ENCODE data around the gene MPRIP.

Gene MPRIP

GRCh38 chr17:17044846-17045561 is 2.7 kb downstream of the MPRIP start:
- H3K36me3 Mint-ChIP-seq (ENCODE audit: low read depth) = peaks cover 6% of the 10 kb centered on the region
- H3K27ac Mint-ChIP-seq = peak overlapping the region; percentile 28
- peaks cover 43% of the 10 kb centered on the region for H3K4me1 Mint-ChIP-seq (ENCODE audit: low read depth)
- peak overlapping the region; percentile 87 for H3K4me3 Mint-ChIP-seq
- no peak for DNase-seq (ENCODE audit: low spot score)
- H3K9me3 Mint-ChIP-seq = peaks cover 3% of the 10 kb centered on the region
- no peaks in the 10 kb centered on the region for H3K27me3 Mint-ChIP-seq (ENCODE audit: low read depth)

GRCh38 chr17:17048106-17048505 is 5.8 kb downstream of the MPRIP start:
- H3K9me3 Mint-ChIP-seq = peaks cover 3% of the 10 kb centered on the region
- H3K4me3 Mint-ChIP-seq = no peak overlapping the region
- DNase-seq (ENCODE audit: low spot score) = no peak
- peaks cover 44% of the 10 kb centered on the region for H3K4me1 Mint-ChIP-seq (ENCODE audit: low read depth)
- peaks cover 8% of the 10 kb centered on the region for H3K36me3 Mint-ChIP-seq (ENCODE audit: low read depth)
- H3K27ac Mint-ChIP-seq = no peak overlapping the region
- no peaks in the 10 kb centered on the region for H3K27me3 Mint-ChIP-seq (ENCODE audit: low read depth)

- Mint-ChIP-seq H3K4me3 (no peak overlapping the region), H3K27ac (no peak overlapping the region), H3K9me3 (peaks cover 3% of the 10 kb centered on the region), H3K4me1 (ENCODE audit: low read depth) (peaks cover 36% of the 10 kb centered on the region), H3K27me3 (ENCODE audit: low read depth) (no peaks in the 10 kb centered on the region), H3K36me3 (ENCODE audit: low read depth) (peaks cover 5% of the 10 kb centered on the region)
- no peak for DNase-seq (ENCODE audit: low spot score)
These were observed 8.4 kb downstream of the MPRIP start for GRCh38 chr17:17050346-17051345.

GRCh38 chr17:17051380-17051779 is 9.1 kb downstream of the MPRIP start:
- no peak overlapping the region for H3K27ac Mint-ChIP-seq
- peaks cover 33% of the 10 kb centered on the region for H3K4me1 Mint-ChIP-seq (ENCODE audit: low read depth)
- no peak overlapping the region for H3K4me3 Mint-ChIP-seq
- H3K27me3 Mint-ChIP-seq (ENCODE audit: low read depth) = no peaks in the 10 kb centered on the region
- no peaks in the 10 kb centered on the region for H3K9me3 Mint-ChIP-seq
- DNase-seq (ENCODE audit: low spot score) = no peak
- H3K36me3 Mint-ChIP-seq (ENCODE audit: low read depth) = peaks cover 2% of the 10 kb centered on the region

GRCh38 chr17:17051791-17052461 is 9.7 kb downstream of the MPRIP start:
- Mint-ChIP-seq H3K36me3 (ENCODE audit: low read depth) (peaks cover 2% of the 10 kb centered on the region), H3K27me3 (ENCODE audit: low read depth) (no peaks in the 10 kb centered on the region), H3K9me3 (no peaks in the 10 kb centered on the region), H3K4me3 (no peak overlapping the region), H3K27ac (no peak overlapping the region), H3K4me1 (ENCODE audit: low read depth) (peaks cover 33% of the 10 kb centered on the region)
- DNase-seq (ENCODE audit: low spot score) = no peak

- Mint-ChIP-seq H3K4me1 (ENCODE audit: low read depth) (peaks cover 30% of the 10 kb centered on the region), H3K27me3 (ENCODE audit: low read depth) (no peaks in the 10 kb centered on the region), H3K9me3 (no peaks in the 10 kb centered on the region), H3K36me3 (ENCODE audit: low read depth) (peaks cover 2% of the 10 kb centered on the region), H3K27ac (no peak overlapping the region), H3K4me3 (no peak overlapping the region)
- no peak for DNase-seq (ENCODE audit: low spot score)
These were observed 10.4 kb downstream of the MPRIP start for GRCh38 chr17:17052462-17053221.

GRCh38 chr17:17053446-17054379 is 11.5 kb downstream of the MPRIP start:
- Mint-ChIP-seq H3K4me1 (ENCODE audit: low read depth) (peaks cover 26% of the 10 kb centered on the region), H3K36me3 (ENCODE audit: low read depth) (peaks cover 2% of the 10 kb centered on the region), H3K27ac (peak overlapping the region; percentile 60), H3K9me3 (no peaks in the 10 kb centered on the region), H3K4me3 (no peak overlapping the region), H3K27me3 (ENCODE audit: low read depth) (no peaks in the 10 kb centered on the region)
- DNase-seq (ENCODE audit: low spot score) = no peak

- peaks cover 26% of the 10 kb centered on the region for H3K4me1 Mint-ChIP-seq (ENCODE audit: low read depth)
- no peaks in the 10 kb centered on the region for H3K27me3 Mint-ChIP-seq (ENCODE audit: low read depth)
- H3K9me3 Mint-ChIP-seq = no peaks in the 10 kb centered on the region
- peaks cover 2% of the 10 kb centered on the region for H3K36me3 Mint-ChIP-seq (ENCODE audit: low read depth)
- H3K4me3 Mint-ChIP-seq = no peak overlapping the region
- no peak overlapping the region for H3K27ac Mint-ChIP-seq
- no peak for DNase-seq (ENCODE audit: low spot score)
These were observed 12.4 kb downstream of the MPRIP start for GRCh38 chr17:17054636-17055035.

- no peak for DNase-seq (ENCODE audit: low spot score)
- Mint-ChIP-seq H3K27me3 (ENCODE audit: low read depth) (no peaks in the 10 kb centered on the region), H3K27ac (no peak overlapping the region), H3K36me3 (ENCODE audit: low read depth) (peaks cover 2% of the 10 kb centered on the region), H3K4me1 (ENCODE audit: low read depth) (peaks cover 25% of the 10 kb centered on the region), H3K9me3 (no peaks in the 10 kb centered on the region), H3K4me3 (no peak overlapping the region)
These were observed 13.3 kb downstream of the MPRIP start for GRCh38 chr17:17055286-17056155.

GRCh38 chr17:17056156-17056539 is 13.9 kb downstream of the MPRIP start:
- no peaks in the 10 kb centered on the region for H3K27me3 Mint-ChIP-seq (ENCODE audit: low read depth)
- H3K27ac Mint-ChIP-seq = no peak overlapping the region
- H3K4me3 Mint-ChIP-seq = no peak overlapping the region
- no peak for DNase-seq (ENCODE audit: low spot score)
- H3K36me3 Mint-ChIP-seq (ENCODE audit: low read depth) = no peaks in the 10 kb centered on the region
- peaks cover 20% of the 10 kb centered on the region for H3K4me1 Mint-ChIP-seq (ENCODE audit: low read depth)
- no peaks in the 10 kb centered on the region for H3K9me3 Mint-ChIP-seq

- no peaks in the 10 kb centered on the region for H3K27me3 Mint-ChIP-seq (ENCODE audit: low read depth)
- H3K9me3 Mint-ChIP-seq = no peaks in the 10 kb centered on the region
- H3K27ac Mint-ChIP-seq = no peak overlapping the region
- H3K4me3 Mint-ChIP-seq = no peak overlapping the region
- no peaks in the 10 kb centered on the region for H3K36me3 Mint-ChIP-seq (ENCODE audit: low read depth)
- no peak for DNase-seq (ENCODE audit: low spot score)
- H3K4me1 Mint-ChIP-seq (ENCODE audit: low read depth) = peaks cover 20% of the 10 kb centered on the region
These were observed 14.8 kb downstream of the MPRIP start for GRCh38 chr17:17057057-17057551.

GRCh38 chr17:17058304-17058703 is 16.0 kb downstream of the MPRIP start:
- H3K36me3 Mint-ChIP-seq (ENCODE audit: low read depth) = peaks cover 2% of the 10 kb centered on the region
- no peak for DNase-seq (ENCODE audit: low spot score)
- peaks cover 17% of the 10 kb centered on the region for H3K4me1 Mint-ChIP-seq (ENCODE audit: low read depth)
- H3K27ac Mint-ChIP-seq = no peak overlapping the region
- no peaks in the 10 kb centered on the region for H3K9me3 Mint-ChIP-seq
- no peak overlapping the region for H3K4me3 Mint-ChIP-seq
- no peaks in the 10 kb centered on the region for H3K27me3 Mint-ChIP-seq (ENCODE audit: low read depth)

Data from T-helper 2 cell treated with Interferon-gamma antibody and Interleukin-4, amounts not matched to agents 5 μg/mL and 100 μg/mL, for 36 hours (primary cell).